K562 (cell line): ENCODE results near the gene ALG14. TPM values are rescaled to one million over a fixed set of nuclear protein-coding genes. Genes with fewer than 3 reads are reported as not detected.

Source experiments
- CHD1 ChIP-seq: fragments of 200-600 bp; sonication (generic); IDR thresholded peaks from one replicate; pipeline ENCODE4 v1.6.1; 2012; ENCODE audit warnings: mild to moderate bottlenecking, moderate library complexity, low read length, inconsistent platforms
- FOXJ2 ChIP-seq: fragments of 200-800 bp; sonication (Bioruptor generic); IDR thresholded peaks from 2 replicates; pipeline ENCODE4 v1.6.1; 2016; ENCODE audit warnings: missing genetic modification characterization, missing compliant biosample characterization
- KLF10 ChIP-seq: fragments of 250-450 bp; sonication (Bioruptor Pico); IDR thresholded peaks from 2 replicates; pipeline ENCODE4 v1.6.1; 2021; ENCODE audit warnings: matching md5 sums
- NELFE ChIP-seq: IDR thresholded peaks from 2 replicates; pipeline ENCODE4 v1.6.1; 2011; ENCODE audit warnings: mild to moderate bottlenecking; ENCODE audit not compliant: insufficient read depth, insufficient read length
- POLR3G ChIP-seq: IDR thresholded peaks from 2 replicates; pipeline ENCODE4 v1.6.1; 2011; ENCODE audit not compliant: insufficient read length, insufficient replicate concordance; ENCODE audit errors: extremely low read depth
- RFX1 ChIP-seq: fragments of 450-650 bp; IDR thresholded peaks from 2 replicates; pipeline ENCODE4 v1.6.1; 2016; ENCODE audit warnings: mild to moderate bottlenecking, moderate library complexity
- ZBTB1 ChIP-seq: sonication (generic); formaldehyde crosslinking; IDR thresholded peaks from 2 replicates; pipeline ENCODE4 v1.8.1; 2023; ENCODE audit warnings: missing genetic modification reagents, low read depth, mild to moderate bottlenecking, borderline replicate concordance
- polyA plus RNA-seq, 8 experiments: library from polyadenylated mRNA; depleted of rRNA in 4 of 8; stranded (reverse) in 5 of 8; unstranded in 3 of 8; fragments of >200 nt; fragmentation: Nextera tagmentation in 2 of 8; fragmentation: Illumina TruSeq in 1 of 8; extraction: Ambion mirVana in 2 of 8; extraction: Trizol in 1 of 8; gene quantifications; 2 replicates each; pipeline versions ENCODE4 v1.2.1 to v1.2.3, GENCODE V29; 2011 to 2014; ENCODE audit warnings: inconsistent platforms in 1 of 8, missing spikeins in 1 of 8
- total RNA-seq, 7 experiments: library from RNA; depleted of rRNA in 6 of 7; stranded (reverse); fragments of >200 nt in 6 of 7; fragmentation: Illumina TruSeq in 2 of 7; extraction: Trizol in 2 of 7; gene quantifications; 2 replicates each; pipeline versions ENCODE4 v1.2.1 to v1.2.3, GENCODE V29; 2011 to 2021; ENCODE audit warnings: low replicate concordance in 1 of 7
- TF ChIP-seq, protein P1 (sequence below), 3 experiments: fragments of 200-800 bp in 1 of 3; fragments of 250-450 bp in 1 of 3; fragments of 450-650 bp in 1 of 3; sonication (Bioruptor Pico) in 1 of 3; sonication (Bioruptor generic) in 1 of 3; formaldehyde crosslinking in 1 of 3; IDR thresholded peaks; 2 replicates each; pipeline versions ENCODE4 v1.6.1 to v1.8.0; 2016 to 2022; ENCODE audit warnings: mild to moderate bottlenecking in 2 of 3, missing genetic modification characterization in 2 of 3, missing compliant biosample characterization in 1 of 3, moderate library complexity in 1 of 3
- TF ChIP-seq, protein P2 (sequence below): fragments of 200-800 bp; sonication (Bioruptor generic); IDR thresholded peaks from 2 replicates; pipeline ENCODE4 v1.6.1; 2017; ENCODE audit warnings: missing genetic modification characterization, missing compliant biosample characterization
- TF ChIP-seq, protein P3 (sequence below): IDR thresholded peaks from 3 replicates; pipeline ENCODE4 v1.6.1; 2011; ENCODE audit warnings: borderline replicate concordance, mild to moderate bottlenecking; ENCODE audit not compliant: insufficient read length, insufficient read depth
- TF ChIP-seq, protein P4 (sequence below): fragments of 450-650 bp; formaldehyde crosslinking; IDR thresholded peaks from 2 replicates; pipeline ENCODE4 v1.4.0; 2022; ENCODE audit warnings: missing genetic modification characterization
- TF ChIP-seq, protein P5 (sequence below): fragments of 150-350 bp; conservative IDR thresholded peaks from 2 replicates; pipeline ENCODE4 v1.6.1; 2014; ENCODE audit warnings: low read length
- TF ChIP-seq, protein P6 (sequence below): fragments of 450-650 bp; conservative IDR thresholded peaks from 2 replicates; pipeline ENCODE4 v1.6.1; 2016; ENCODE audit warnings: missing genetic modification characterization, low read depth, mild to moderate bottlenecking, missing compliant biosample characterization, moderate library complexity

ALG14 gene
- total and polyA plus RNA-seq, 9 of the 15 experiments (the other 6 are each of a cell fraction or from before 2014, with no cell fraction given): 2.8 to 16.2 (median 4.9) TPM

DNA sequence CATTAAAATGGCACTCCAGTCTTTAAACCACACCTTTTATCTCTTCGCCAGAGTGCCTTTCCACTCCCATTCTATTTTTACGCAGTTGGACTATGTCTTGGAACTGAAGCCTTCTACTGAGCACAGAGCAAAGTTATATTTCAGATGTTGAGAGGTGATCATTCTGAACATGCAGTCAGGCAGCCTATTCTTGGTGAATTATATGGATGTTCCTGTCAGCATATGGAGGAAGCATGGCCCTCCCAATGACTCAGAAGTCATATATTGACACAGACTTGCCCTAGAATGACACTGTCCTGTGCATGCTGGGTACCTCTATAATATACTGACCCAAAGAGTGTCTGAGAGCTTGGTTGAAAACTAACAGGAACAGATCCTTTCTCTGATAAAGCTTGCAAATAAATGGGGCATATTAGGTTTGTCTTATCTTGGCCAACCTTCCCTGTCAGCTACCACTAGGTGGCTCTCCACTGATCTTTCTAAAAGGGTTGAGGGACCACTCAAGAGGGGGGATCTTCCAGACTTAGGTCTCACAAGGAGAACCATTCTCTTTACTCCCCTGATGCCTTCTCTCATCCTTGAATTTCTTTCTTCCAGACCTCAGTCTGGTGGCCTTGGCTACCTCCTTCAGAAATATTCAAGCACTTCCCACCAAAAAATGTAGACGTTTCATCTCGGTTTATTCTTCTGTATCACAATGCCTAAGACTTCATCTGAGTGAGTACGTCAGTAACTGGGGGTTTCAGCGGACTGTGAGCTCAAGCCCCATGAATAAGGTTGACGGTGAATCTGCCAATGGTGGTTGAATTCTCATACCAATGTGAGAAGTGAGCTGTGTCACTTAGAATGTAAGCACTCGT is 11.8 kb upstream of the ALG14 start (continued):
- TF ChIP-seq, protein P1, sequence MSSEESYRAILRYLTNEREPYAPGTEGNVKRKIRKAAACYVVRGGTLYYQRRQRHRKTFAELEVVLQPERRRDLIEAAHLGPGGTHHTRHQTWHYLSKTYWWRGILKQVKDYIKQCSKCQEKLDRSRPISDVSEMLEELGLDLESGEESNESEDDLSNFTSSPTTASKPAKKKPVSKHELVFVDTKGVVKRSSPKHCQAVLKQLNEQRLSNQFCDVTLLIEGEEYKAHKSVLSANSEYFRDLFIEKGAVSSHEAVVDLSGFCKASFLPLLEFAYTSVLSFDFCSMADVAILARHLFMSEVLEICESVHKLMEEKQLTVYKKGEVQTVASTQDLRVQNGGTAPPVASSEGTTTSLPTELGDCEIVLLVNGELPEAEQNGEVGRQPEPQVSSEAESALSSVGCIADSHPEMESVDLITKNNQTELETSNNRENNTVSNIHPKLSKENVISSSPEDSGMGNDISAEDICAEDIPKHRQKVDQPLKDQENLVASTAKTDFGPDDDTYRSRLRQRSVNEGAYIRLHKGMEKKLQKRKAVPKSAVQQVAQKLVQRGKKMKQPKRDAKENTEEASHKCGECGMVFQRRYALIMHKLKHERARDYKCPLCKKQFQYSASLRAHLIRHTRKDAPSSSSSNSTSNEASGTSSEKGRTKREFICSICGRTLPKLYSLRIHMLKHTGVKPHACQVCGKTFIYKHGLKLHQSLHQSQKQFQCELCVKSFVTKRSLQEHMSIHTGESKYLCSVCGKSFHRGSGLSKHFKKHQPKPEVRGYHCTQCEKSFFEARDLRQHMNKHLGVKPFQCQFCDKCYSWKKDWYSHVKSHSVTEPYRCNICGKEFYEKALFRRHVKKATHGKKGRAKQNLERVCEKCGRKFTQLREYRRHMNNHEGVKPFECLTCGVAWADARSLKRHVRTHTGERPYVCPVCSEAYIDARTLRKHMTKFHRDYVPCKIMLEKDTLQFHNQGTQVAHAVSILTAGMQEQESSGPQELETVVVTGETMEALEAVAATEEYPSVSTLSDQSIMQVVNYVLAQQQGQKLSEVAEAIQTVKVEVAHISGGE (CRISPR knock-in tag; IDR thresholded peaks at IDR 0.05): peak in 1 of 3 experiments; percentile 61; a peak in 1 of 6 replicates
- TF ChIP-seq RFX1 (no peak), KLF10 (CRISPR knock-in tag) (no peak), ZBTB1 (CRISPR knock-in tag) (no peak), POLR3G (no peak), CHD1 (no peak), FOXJ2 (no peak), NELFE (no peak)
- TF ChIP-seq, protein P2, sequence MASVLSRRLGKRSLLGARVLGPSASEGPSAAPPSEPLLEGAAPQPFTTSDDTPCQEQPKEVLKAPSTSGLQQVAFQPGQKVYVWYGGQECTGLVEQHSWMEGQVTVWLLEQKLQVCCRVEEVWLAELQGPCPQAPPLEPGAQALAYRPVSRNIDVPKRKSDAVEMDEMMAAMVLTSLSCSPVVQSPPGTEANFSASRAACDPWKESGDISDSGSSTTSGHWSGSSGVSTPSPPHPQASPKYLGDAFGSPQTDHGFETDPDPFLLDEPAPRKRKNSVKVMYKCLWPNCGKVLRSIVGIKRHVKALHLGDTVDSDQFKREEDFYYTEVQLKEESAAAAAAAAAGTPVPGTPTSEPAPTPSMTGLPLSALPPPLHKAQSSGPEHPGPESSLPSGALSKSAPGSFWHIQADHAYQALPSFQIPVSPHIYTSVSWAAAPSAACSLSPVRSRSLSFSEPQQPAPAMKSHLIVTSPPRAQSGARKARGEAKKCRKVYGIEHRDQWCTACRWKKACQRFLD (CRISPR knock-in tag): peak; percentile 79
- TF ChIP-seq, protein P3, sequence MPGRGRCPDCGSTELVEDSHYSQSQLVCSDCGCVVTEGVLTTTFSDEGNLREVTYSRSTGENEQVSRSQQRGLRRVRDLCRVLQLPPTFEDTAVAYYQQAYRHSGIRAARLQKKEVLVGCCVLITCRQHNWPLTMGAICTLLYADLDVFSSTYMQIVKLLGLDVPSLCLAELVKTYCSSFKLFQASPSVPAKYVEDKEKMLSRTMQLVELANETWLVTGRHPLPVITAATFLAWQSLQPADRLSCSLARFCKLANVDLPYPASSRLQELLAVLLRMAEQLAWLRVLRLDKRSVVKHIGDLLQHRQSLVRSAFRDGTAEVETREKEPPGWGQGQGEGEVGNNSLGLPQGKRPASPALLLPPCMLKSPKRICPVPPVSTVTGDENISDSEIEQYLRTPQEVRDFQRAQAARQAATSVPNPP: no peak
- TF ChIP-seq, protein P4, sequence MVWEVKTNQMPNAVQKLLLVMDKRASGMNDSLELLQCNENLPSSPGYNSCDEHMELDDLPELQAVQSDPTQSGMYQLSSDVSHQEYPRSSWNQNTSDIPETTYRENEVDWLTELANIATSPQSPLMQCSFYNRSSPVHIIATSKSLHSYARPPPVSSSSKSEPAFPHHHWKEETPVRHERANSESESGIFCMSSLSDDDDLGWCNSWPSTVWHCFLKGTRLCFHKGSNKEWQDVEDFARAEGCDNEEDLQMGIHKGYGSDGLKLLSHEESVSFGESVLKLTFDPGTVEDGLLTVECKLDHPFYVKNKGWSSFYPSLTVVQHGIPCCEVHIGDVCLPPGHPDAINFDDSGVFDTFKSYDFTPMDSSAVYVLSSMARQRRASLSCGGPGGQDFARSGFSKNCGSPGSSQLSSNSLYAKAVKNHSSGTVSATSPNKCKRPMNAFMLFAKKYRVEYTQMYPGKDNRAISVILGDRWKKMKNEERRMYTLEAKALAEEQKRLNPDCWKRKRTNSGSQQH (CRISPR knock-in tag): no peak
- TF ChIP-seq, protein P5, sequence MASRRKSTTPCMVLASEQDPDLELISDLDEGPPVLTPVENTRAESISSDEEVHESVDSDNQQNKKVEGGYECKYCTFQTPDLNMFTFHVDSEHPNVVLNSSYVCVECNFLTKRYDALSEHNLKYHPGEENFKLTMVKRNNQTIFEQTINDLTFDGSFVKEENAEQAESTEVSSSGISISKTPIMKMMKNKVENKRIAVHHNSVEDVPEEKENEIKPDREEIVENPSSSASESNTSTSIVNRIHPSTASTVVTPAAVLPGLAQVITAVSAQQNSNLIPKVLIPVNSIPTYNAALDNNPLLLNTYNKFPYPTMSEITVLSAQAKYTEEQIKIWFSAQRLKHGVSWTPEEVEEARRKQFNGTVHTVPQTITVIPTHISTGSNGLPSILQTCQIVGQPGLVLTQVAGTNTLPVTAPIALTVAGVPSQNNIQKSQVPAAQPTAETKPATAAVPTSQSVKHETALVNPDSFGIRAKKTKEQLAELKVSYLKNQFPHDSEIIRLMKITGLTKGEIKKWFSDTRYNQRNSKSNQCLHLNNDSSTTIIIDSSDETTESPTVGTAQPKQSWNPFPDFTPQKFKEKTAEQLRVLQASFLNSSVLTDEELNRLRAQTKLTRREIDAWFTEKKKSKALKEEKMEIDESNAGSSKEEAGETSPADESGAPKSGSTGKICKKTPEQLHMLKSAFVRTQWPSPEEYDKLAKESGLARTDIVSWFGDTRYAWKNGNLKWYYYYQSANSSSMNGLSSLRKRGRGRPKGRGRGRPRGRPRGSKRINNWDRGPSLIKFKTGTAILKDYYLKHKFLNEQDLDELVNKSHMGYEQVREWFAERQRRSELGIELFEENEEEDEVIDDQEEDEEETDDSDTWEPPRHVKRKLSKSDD: no peak; the same call in 1 of the 2 replicates
- TF ChIP-seq, protein P6, sequence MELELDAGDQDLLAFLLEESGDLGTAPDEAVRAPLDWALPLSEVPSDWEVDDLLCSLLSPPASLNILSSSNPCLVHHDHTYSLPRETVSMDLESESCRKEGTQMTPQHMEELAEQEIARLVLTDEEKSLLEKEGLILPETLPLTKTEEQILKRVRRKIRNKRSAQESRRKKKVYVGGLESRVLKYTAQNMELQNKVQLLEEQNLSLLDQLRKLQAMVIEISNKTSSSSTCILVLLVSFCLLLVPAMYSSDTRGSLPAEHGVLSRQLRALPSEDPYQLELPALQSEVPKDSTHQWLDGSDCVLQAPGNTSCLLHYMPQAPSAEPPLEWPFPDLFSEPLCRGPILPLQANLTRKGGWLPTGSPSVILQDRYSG (tag): peak; percentile 84
